KMS-11 (cell line): Measurements from ENCODE around the gene FAT1.

Experiments used
- H2AFZ ChIP-seq: fragments of 200-600 bp; sonication (generic); 2 replicates; pipeline ENCODE4 v1.6.1; 2016; ENCODE audit warnings: antibody characterized with exemption, mixed run types, low read depth
- H3K27ac ChIP-seq: fragments of 200-600 bp; sonication (generic); 2 replicates; pipeline ENCODE4 v1.6.1; 2016; ENCODE audit warnings: mild to moderate bottlenecking, mixed run types
- H3K27me3 ChIP-seq: fragments of 200-600 bp; sonication (generic); 2 replicates; pipeline ENCODE4 v1.6.1; 2017; ENCODE audit warnings: mild to moderate bottlenecking, low read depth, mixed run types, moderate library complexity; ENCODE audit not compliant: insufficient read depth
- H3K36me3 ChIP-seq: fragments of 200-600 bp; sonication (generic); 2 replicates; pipeline ENCODE4 v1.6.1; 2017; ENCODE audit warnings: mild to moderate bottlenecking, mixed run types; ENCODE audit not compliant: insufficient read depth
- H3K4me1 ChIP-seq: fragments of 200-600 bp; sonication (generic); 2 replicates; pipeline ENCODE4 v1.6.1; 2016; ENCODE audit warnings: mild to moderate bottlenecking, low read depth, mixed run types; ENCODE audit not compliant: poor library complexity, severe bottlenecking
- H3K4me2 ChIP-seq: fragments of 200-600 bp; sonication (generic); 2 replicates; pipeline ENCODE4 v1.7.0; 2016; ENCODE audit warnings: mild to moderate bottlenecking, mixed run types
- H3K4me3 ChIP-seq: fragments of 200-600 bp; sonication (generic); IDR thresholded peaks from 2 replicates; pipeline ENCODE4 v1.6.1; 2017; ENCODE audit warnings: low read depth, low read length, mixed read lengths; ENCODE audit not compliant: insufficient read depth
- H3K79me2 ChIP-seq: fragments of 200-600 bp; sonication (generic); 2 replicates; pipeline ENCODE4 v1.6.1; 2016; ENCODE audit warnings: low read depth, mixed run types; ENCODE audit not compliant: insufficient read depth
- H3K9ac ChIP-seq: fragments of 200-600 bp; sonication (generic); 2 replicates; pipeline ENCODE4 v1.6.1; 2016; ENCODE audit warnings: mild to moderate bottlenecking, mixed run types
- H4K20me1 ChIP-seq: fragments of 200-600 bp; sonication (generic); 2 replicates; pipeline ENCODE4 v1.6.1; 2016; ENCODE audit warnings: mild to moderate bottlenecking, mixed run types; ENCODE audit not compliant: insufficient read depth
- TF ChIP-seq, protein P1 (sequence below): fragments of 200-600 bp; sonication (generic); conservative IDR thresholded peaks from 2 replicates; pipeline ENCODE4 v1.6.1; 2017; ENCODE audit warnings: low read depth, mild to moderate bottlenecking, antibody characterized with exemption, low read length, moderate library complexity, mixed read lengths

The FAT1 gene

GRCh38 chr4:186643501-186644310, 80.0 kb downstream of the FAT1 start:
- Histone ChIP-seq H2AFZ (no peak overlapping the region), H3K27ac (no peak overlapping the region), H3K36me3 (no peaks in the 10 kb centered on the region), H3K4me3 (no peak overlapping the region), H3K9ac (no peak overlapping the region), H3K4me2 (no peak overlapping the region), H3K4me1 (peaks cover 8% of the 10 kb centered on the region), H4K20me1 (no peaks in the 10 kb centered on the region), H3K79me2 (no peaks in the 10 kb centered on the region), H3K27me3 (no peaks in the 10 kb centered on the region)
- TF ChIP-seq, protein P1, sequence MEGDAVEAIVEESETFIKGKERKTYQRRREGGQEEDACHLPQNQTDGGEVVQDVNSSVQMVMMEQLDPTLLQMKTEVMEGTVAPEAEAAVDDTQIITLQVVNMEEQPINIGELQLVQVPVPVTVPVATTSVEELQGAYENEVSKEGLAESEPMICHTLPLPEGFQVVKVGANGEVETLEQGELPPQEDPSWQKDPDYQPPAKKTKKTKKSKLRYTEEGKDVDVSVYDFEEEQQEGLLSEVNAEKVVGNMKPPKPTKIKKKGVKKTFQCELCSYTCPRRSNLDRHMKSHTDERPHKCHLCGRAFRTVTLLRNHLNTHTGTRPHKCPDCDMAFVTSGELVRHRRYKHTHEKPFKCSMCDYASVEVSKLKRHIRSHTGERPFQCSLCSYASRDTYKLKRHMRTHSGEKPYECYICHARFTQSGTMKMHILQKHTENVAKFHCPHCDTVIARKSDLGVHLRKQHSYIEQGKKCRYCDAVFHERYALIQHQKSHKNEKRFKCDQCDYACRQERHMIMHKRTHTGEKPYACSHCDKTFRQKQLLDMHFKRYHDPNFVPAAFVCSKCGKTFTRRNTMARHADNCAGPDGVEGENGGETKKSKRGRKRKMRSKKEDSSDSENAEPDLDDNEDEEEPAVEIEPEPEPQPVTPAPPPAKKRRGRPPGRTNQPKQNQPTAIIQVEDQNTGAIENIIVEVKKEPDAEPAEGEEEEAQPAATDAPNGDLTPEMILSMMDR = no peak

- no peaks in the 10 kb centered on the region for H4K20me1 ChIP-seq
- no peak overlapping the region for H3K9ac ChIP-seq
- H3K79me2 ChIP-seq = no peaks in the 10 kb centered on the region
- H3K27me3 ChIP-seq = no peaks in the 10 kb centered on the region
- H2AFZ ChIP-seq = no peak overlapping the region
- TF ChIP-seq, protein P1 = no peak
- H3K27ac ChIP-seq = no peak overlapping the region
- H3K4me3 ChIP-seq = no peak overlapping the region
- no peaks in the 10 kb centered on the region for H3K36me3 ChIP-seq
- H3K4me2 ChIP-seq = no peak overlapping the region
- peaks cover 8% of the 10 kb centered on the region for H3K4me1 ChIP-seq
These were observed 80.7 kb downstream of the FAT1 start for GRCh38 chr4:186642998-186643397.

GRCh38 chr4:186642530-186642929, 81.1 kb downstream of the FAT1 start:
- Histone ChIP-seq H3K9ac (no peak overlapping the region), H3K4me2 (no peak overlapping the region), H3K27ac (no peak overlapping the region), H3K79me2 (no peaks in the 10 kb centered on the region), H4K20me1 (no peaks in the 10 kb centered on the region), H3K4me1 (peaks cover 8% of the 10 kb centered on the region), H2AFZ (no peak overlapping the region), H3K4me3 (no peak overlapping the region), H3K27me3 (no peaks in the 10 kb centered on the region), H3K36me3 (no peaks in the 10 kb centered on the region)
- TF ChIP-seq, protein P1 = no peak

GRCh38 chr4:186634591-186635128, 89.0 kb downstream of the FAT1 start:
- Histone ChIP-seq H3K4me1 (no peaks in the 10 kb centered on the region), H4K20me1 (no peaks in the 10 kb centered on the region), H3K79me2 (no peaks in the 10 kb centered on the region), H3K27me3 (no peaks in the 10 kb centered on the region), H3K4me2 (no peak overlapping the region), H3K4me3 (no peak overlapping the region), H3K9ac (no peak overlapping the region), H2AFZ (no peak overlapping the region), H3K36me3 (no peaks in the 10 kb centered on the region), H3K27ac (no peak overlapping the region)
- TF ChIP-seq, protein P1 = no peak
